RWPE2 (cell line): ENCODE data around the gene MORF4L1.
"Not testable (repeated sequence)": the region's sequence is repeated elsewhere in the genome, so short reads cannot be mapped to it uniquely, and the experiment has no call there.

ENCODE experiments used
- ATAC-seq: fragments of 200-7000 bp; cut with Tn5 transposase; 3 replicates; pipeline ENCODE4 v1.9.1; 2021; ENCODE audit warnings: low read depth
- DNase-seq: peaks from one replicate; pipeline ENCODE4 v3.0.0-alpha.2; 2020; ENCODE audit warnings: low spot score
- H3K27ac ChIP-seq: fragments of 450-650 bp; 2 replicates; pipeline ENCODE4 v1.5.1; 2017; ENCODE audit warnings: mild to moderate bottlenecking; ENCODE audit not compliant: poor library complexity, severe bottlenecking
- H3K27me3 ChIP-seq: fragments of 250-450 bp; sonication (Bioruptor Pico); 2 replicates; pipeline ENCODE4 v1.5.1; 2021; ENCODE audit warnings: mild to moderate bottlenecking, moderate library complexity; ENCODE audit not compliant: insufficient read depth, poor library complexity, severe bottlenecking
- H3K36me3 ChIP-seq: fragments of 250-450 bp; sonication (Bioruptor Pico); 2 replicates; pipeline ENCODE4 v1.5.1; 2020; ENCODE audit warnings: low read depth, mild to moderate bottlenecking, moderate library complexity
- H3K4me1 ChIP-seq: fragments of 250-450 bp; sonication (Bioruptor Pico); 2 replicates; pipeline ENCODE4 v1.5.1; 2021; ENCODE audit warnings: mild to moderate bottlenecking, moderate library complexity; ENCODE audit not compliant: insufficient read depth, poor library complexity, severe bottlenecking
- H3K4me3 ChIP-seq: fragments of 250-450 bp; sonication (Bioruptor Pico); 2 replicates; pipeline ENCODE4 v1.5.1; 2021; ENCODE audit warnings: mild to moderate bottlenecking, moderate library complexity; ENCODE audit not compliant: severe bottlenecking
- H3K9me3 ChIP-seq: fragments of 250-450 bp; sonication (Bioruptor Pico); 2 replicates; pipeline ENCODE4 v1.5.1; 2021; ENCODE audit warnings: mild to moderate bottlenecking, moderate library complexity; ENCODE audit not compliant: severe bottlenecking
- CTCF ChIP-seq: fragments of 450-650 bp; IDR thresholded peaks from one replicate; pipeline ENCODE4 v1.5.1; 2017; ENCODE audit warnings: mild to moderate bottlenecking, moderate library complexity; ENCODE audit not compliant: poor library complexity, severe bottlenecking

Gene MORF4L1

GRCh38 chr15:78893538-78893937 lies 20.8 kb downstream of the MORF4L1 start:
- Histone ChIP-seq H3K9me3 (no peaks in the 10 kb centered on the region), H3K27me3 (no peaks in the 10 kb centered on the region), H3K4me3 (no peak overlapping the region), H3K4me1 (no peaks in the 10 kb centered on the region), H3K27ac (no peak overlapping the region), H3K36me3 (peaks cover 100% of the 10 kb centered on the region)
- DNase-seq (no peak), ATAC-seq (no peak)
- no peak for TF ChIP-seq CTCF

GRCh38 chr15:78895471-78895870 lies 22.8 kb downstream of the MORF4L1 start:
- TF ChIP-seq CTCF: no peak
- H3K27me3 ChIP-seq: no peaks in the 10 kb centered on the region
- no peaks in the 10 kb centered on the region for H3K9me3 ChIP-seq
- DNase-seq: no peak
- ATAC-seq: no peak
- no peak overlapping the region for H3K4me3 ChIP-seq
- H3K4me1 ChIP-seq: no peaks in the 10 kb centered on the region
- peaks cover 100% of the 10 kb centered on the region for H3K36me3 ChIP-seq
- H3K27ac ChIP-seq: no peak overlapping the region

GRCh38 chr15:78898540-78898939 lies 25.9 kb downstream of the MORF4L1 start:
- DNase-seq (no peak), ATAC-seq (no peak)
- no peak for TF ChIP-seq CTCF
- H3K9me3 ChIP-seq: no peaks in the 10 kb centered on the region
- H3K27me3 ChIP-seq: no peaks in the 10 kb centered on the region
- H3K27ac ChIP-seq: no peak overlapping the region
- H3K36me3 ChIP-seq: peaks cover 100% of the 10 kb centered on the region
- H3K4me1 ChIP-seq: no peaks in the 10 kb centered on the region
- no peak overlapping the region for H3K4me3 ChIP-seq

GRCh38 chr15:78900819-78901533 lies 28.3 kb downstream of the MORF4L1 start:
- Histone ChIP-seq H3K4me1 (peaks cover 22% of the 10 kb centered on the region), H3K36me3 (peaks cover 100% of the 10 kb centered on the region)
- not testable (repeated sequence) for H3K9me3 ChIP-seq, H3K27me3 ChIP-seq, H3K4me3 ChIP-seq, H3K27ac ChIP-seq, DNase-seq, ATAC-seq

- Histone ChIP-seq H3K4me1 (peaks cover 28% of the 10 kb centered on the region), H3K36me3 (peaks cover 100% of the 10 kb centered on the region)
- ATAC-seq, H3K27me3 ChIP-seq, H3K4me3 ChIP-seq, H3K27ac ChIP-seq, H3K9me3 ChIP-seq, DNase-seq: not testable (repeated sequence)
Observed at GRCh38 chr15:78902281-78903032, 29.8 kb downstream of the MORF4L1 start.
